Measurements from ENCODE around the gene PPARD. TPM values are rescaled to one million over a fixed set of nuclear protein-coding genes. Genes with fewer than 3 reads are reported as not detected.

Gene PPARD
- total RNA-seq, 1 donor from 2014 or later: 20.8 TPM

- TF ChIP-seq CTCF (IDR thresholded peaks at IDR 0.05; ENCODE audit: unreplicated experiment): no peak
- no peaks in the 10 kb centered on the region for H3K36me3 Mint-ChIP-seq
- DNase-seq (ENCODE audit: low spot score in 2 of 2, unreplicated experiment in 2 of 2): no peak
These were observed 58.5 kb downstream of the PPARD start for GRCh38 chr6:35400901-35401311.

GRCh38 chr6:35401514-35401913 lies 59.2 kb downstream of the PPARD start:
- no peaks in the 10 kb centered on the region for H3K9me3 Mint-ChIP-seq
- no peak for DNase-seq (ENCODE audit: low spot score in 2 of 2, unreplicated experiment in 2 of 2)
- no peak overlapping the region for H3K27ac Mint-ChIP-seq
- no peak overlapping the region for H3K4me3 Mint-ChIP-seq
- no peaks in the 10 kb centered on the region for H3K36me3 Mint-ChIP-seq
- no peaks in the 10 kb centered on the region for H3K27me3 Mint-ChIP-seq (ENCODE audit: low read depth)
- H3K4me1 Mint-ChIP-seq: peaks cover 8% of the 10 kb centered on the region
- no peak for TF ChIP-seq CTCF (IDR thresholded peaks at IDR 0.05; ENCODE audit: unreplicated experiment)

More at GRCh38 chr6:35400901-35401311, 58.5 kb downstream of the PPARD start:
- H3K9me3 Mint-ChIP-seq: no peaks in the 10 kb centered on the region
- no peaks in the 10 kb centered on the region for H3K27me3 Mint-ChIP-seq (ENCODE audit: low read depth)
- no peak overlapping the region for H3K4me3 Mint-ChIP-seq
- peaks cover 8% of the 10 kb centered on the region for H3K4me1 Mint-ChIP-seq
- no peak overlapping the region for H3K27ac Mint-ChIP-seq

GRCh38 chr6:35402136-35402855 lies 59.9 kb downstream of the PPARD start:
- peaks cover 8% of the 10 kb centered on the region for H3K4me1 Mint-ChIP-seq
- no peaks in the 10 kb centered on the region for H3K36me3 Mint-ChIP-seq
- H3K27me3 Mint-ChIP-seq (ENCODE audit: low read depth): no peaks in the 10 kb centered on the region
- H3K27ac Mint-ChIP-seq: peak overlapping the region; percentile 31
- H3K4me3 Mint-ChIP-seq: no peak overlapping the region
- no peaks in the 10 kb centered on the region for H3K9me3 Mint-ChIP-seq
- no peak for TF ChIP-seq CTCF (IDR thresholded peaks at IDR 0.05; ENCODE audit: unreplicated experiment)
- no peak for DNase-seq (ENCODE audit: low spot score in 2 of 2, unreplicated experiment in 2 of 2)

- no peaks in the 10 kb centered on the region for H3K36me3 Mint-ChIP-seq
- H3K4me1 Mint-ChIP-seq: peaks cover 8% of the 10 kb centered on the region
- H3K27me3 Mint-ChIP-seq (ENCODE audit: low read depth): no peaks in the 10 kb centered on the region
- no peaks in the 10 kb centered on the region for H3K9me3 Mint-ChIP-seq
- H3K27ac Mint-ChIP-seq: no peak overlapping the region
- no peak overlapping the region for H3K4me3 Mint-ChIP-seq
- no peak for TF ChIP-seq CTCF (IDR thresholded peaks at IDR 0.05; ENCODE audit: unreplicated experiment)
- DNase-seq (ENCODE audit: low spot score in 2 of 2, unreplicated experiment in 2 of 2): no peak
These were observed 60.5 kb downstream of the PPARD start for GRCh38 chr6:35402856-35403191.

- Mint-ChIP-seq H3K36me3 (no peaks in the 10 kb centered on the region), H3K4me3 (no peak overlapping the region), H3K4me1 (peaks cover 8% of the 10 kb centered on the region), H3K27me3 (ENCODE audit: low read depth) (no peaks in the 10 kb centered on the region), H3K27ac (no peak overlapping the region), H3K9me3 (no peaks in the 10 kb centered on the region)
- no peak for TF ChIP-seq CTCF (IDR thresholded peaks at IDR 0.05; ENCODE audit: unreplicated experiment)
- DNase-seq (ENCODE audit: low spot score in 2 of 2, unreplicated experiment in 2 of 2): no peak
These were observed 61.4 kb downstream of the PPARD start for GRCh38 chr6:35403544-35404442.

Data from mesothelial cell of epicardium (in vitro differentiated cells).